ENCODE results near the gene UBE2J2. TPM values are rescaled to one million over a fixed set of nuclear protein-coding genes. Genes with fewer than 3 reads are reported as not detected.

Gene UBE2J2
- total and polyA plus RNA-seq, 2 of the 4 experiments (the other 2 are of a cell fraction), result 20.6 to 67.5 TPM

GRCh38 chr1:1311107-1312104 is 37.8 kb upstream of the UBE2J2 start:
- no peak overlapping the region for H3K4me3 ChIP-seq (ENCODE audit: insufficient read depth, low read depth, low read length)
- no peak for DNase-seq
- no peak overlapping the region for H4K91ac ChIP-seq (ENCODE audit: insufficient read depth, low read depth, low read length)
- H3K79me1 ChIP-seq (ENCODE audit: low read depth in 1 of 2, low read length in 2 of 2), result peaks cover 12 to 49% of the 10 kb centered on the region in 2 experiments
- H3K56ac ChIP-seq (ENCODE audit: extremely low read depth, insufficient read depth, low read length), result no peak overlapping the region
- in situ Hi-C loops (cut with MboI; ENCODE audit: low sequenced_read_pairs) (no loop called here), intact Hi-C loops (cut with micrococcal nuclease) (no loop called here), dilution Hi-C loops (cut with HindIII; ENCODE audit: low sequenced_read_pairs, unreplicated experiment) (no loop called here)
- no peak overlapping the region for H3K14ac ChIP-seq (replicated peaks; ENCODE audit: low read depth, low read length)
- no peaks in the 10 kb centered on the region for H3K27me3 ChIP-seq (ENCODE audit: control insufficient read depth, insufficient read depth, low read length)
- H3K9me3 ChIP-seq (ENCODE audit: control insufficient read depth, insufficient read depth, low read length), result no peaks in the 10 kb centered on the region
- no peak for ATAC-seq (ENCODE audit: low read depth)
- WGBS, 2 experiments (ENCODE audit: extremely low coverage in 2 of 2, insufficient read length in 1 of 2), result 94% methylated on average over 13 of the region's 22 CpGs; no CpG with 5 or more reads in 1 of the 2 experiments
- no TSS peak for BruUV-seq (replicated peaks)
- no peak overlapping the region for H3K23ac ChIP-seq (ENCODE audit: low read depth, low read length)
- no peak overlapping the region for H2AK5ac ChIP-seq (ENCODE audit: low read depth, low read length)
- ChIA-PET POLR2A (ENCODE audit: unreplicated experiment) (interaction anchor here (0.6 kb wide), 2 partner anchors 59 to 64 kb away, joined by 3 to 4 read pairs; partner anchors contain the start of gene AURKAIP1), CTCF (no interaction called here)
- no peak overlapping the region for H3K27ac ChIP-seq (ENCODE audit: insufficient read depth, low read length)
- no peak overlapping the region for H2AFZ ChIP-seq (replicated peaks; ENCODE audit: low read length, poor library complexity)
- H3K4me1 ChIP-seq (ENCODE audit: control insufficient read depth, insufficient read depth, low read length), result peaks cover 11% of the 10 kb centered on the region
- no peak overlapping the region for H2BK120ac ChIP-seq (ENCODE audit: low read depth, low read length)
- H2BK15ac ChIP-seq (ENCODE audit: low read depth, low read length), result no peak overlapping the region
- H3K9me1 ChIP-seq (ENCODE audit: insufficient read depth, low read length), result peaks cover 3% of the 10 kb centered on the region
- H3K36me3 ChIP-seq (ENCODE audit: control insufficient read depth, insufficient read depth, low read length), result peaks cover 58% of the 10 kb centered on the region
- H4K20me1 ChIP-seq (ENCODE audit: insufficient read depth, low read length), result peaks cover 43% of the 10 kb centered on the region
- H3K18ac ChIP-seq (ENCODE audit: low read depth, low read length), result no peak overlapping the region
- no peak overlapping the region for H3K4ac ChIP-seq (ENCODE audit: low read depth, low read length)
- H2BK20ac ChIP-seq (ENCODE audit: low read depth, low read length), result no peak overlapping the region
- H4K5ac ChIP-seq (ENCODE audit: low read depth, low read length), result no peak overlapping the region
- no peak overlapping the region for H3K9ac ChIP-seq (ENCODE audit: low read depth, low read length)
- H3K4me2 ChIP-seq (ENCODE audit: low read depth, low read length), result no peak overlapping the region
- H4K8ac ChIP-seq (ENCODE audit: low read depth in 2 of 2, low read length in 2 of 2), result no peak overlapping the region
- peak overlapping the region; percentile 72 for H2AK9ac ChIP-seq (replicated peaks; ENCODE audit: low read depth, low read length, poor library complexity)
- H2BK5ac ChIP-seq (ENCODE audit: low read depth, low read length, poor library complexity, severe bottlenecking), result no peak overlapping the region
- TF ChIP-seq USF2 (IDR thresholded peaks at IDR 0.05; ENCODE audit: low read depth, low read length) (no peak), ELK1 (IDR thresholded peaks at IDR 0.05; ENCODE audit: borderline replicate concordance, low read depth, low read length) (no peak), CEBPB (IDR thresholded peaks at IDR 0.05; ENCODE audit: low read depth, low read length) (no peak), BHLHE40 (IDR thresholded peaks at IDR 0.05; ENCODE audit: low read depth, low read length) (no peak), MAZ (IDR thresholded peaks at IDR 0.05; ENCODE audit: borderline replicate concordance, low read depth, low read length) (no peak), RAD21 (IDR thresholded peaks at IDR 0.05; ENCODE audit: low read length) (no peak), MXI1 (IDR thresholded peaks at IDR 0.05; ENCODE audit: borderline replicate concordance, low read depth, low read length) (no peak), POLR2A (IDR thresholded peaks at IDR 0.05; ENCODE audit: low read depth, low read length) (no peak), FOS (IDR thresholded peaks at IDR 0.05; ENCODE audit: low read depth, low read length) (no peak), RFX5 (IDR thresholded peaks at IDR 0.05; ENCODE audit: low read depth, low read length) (no peak), SMC3 (IDR thresholded peaks at IDR 0.05; ENCODE audit: low read depth, low read length) (no peak), MAFK (IDR thresholded peaks at IDR 0.05; ENCODE audit: low read depth, low read length) (no peak), CTCF (conservative IDR thresholded peaks at IDR 0.05; ENCODE audit: low read depth, low read length) (no peak), CHD1 (IDR thresholded peaks at IDR 0.05; ENCODE audit: low read depth, low read length) (no peak)

Measured in IMR-90 (cell line).